Neural crest cell (in vitro differentiated cells): ENCODE measurements around the gene TMBIM1. TPM values are rescaled to one million over a fixed set of nuclear protein-coding genes. Genes with fewer than 3 reads are reported as not detected.

ENCODE experiments used
- DNase-seq: peaks from one replicate; pipeline ENCODE4 v3.0.0; 2021; ENCODE audit warnings: low read depth, mixed read lengths, low spot score
- H3K27ac Mint-ChIP-seq: one replicate; pipeline ENCODE4 v1.8.0; 2021; ENCODE audit warnings: mild to moderate bottlenecking, mixed read lengths; ENCODE audit not compliant: unreplicated experiment
- H3K27me3 Mint-ChIP-seq: 2 replicates; pipeline ENCODE4 v1.8.0; 2021; ENCODE audit warnings: low read depth, mild to moderate bottlenecking, mixed read lengths
- H3K36me3 Mint-ChIP-seq: 2 replicates; pipeline ENCODE4 v1.8.0; 2021; ENCODE audit warnings: low read depth, mild to moderate bottlenecking, mixed read lengths
- H3K4me1 Mint-ChIP-seq: 2 replicates; pipeline ENCODE4 v1.8.0; 2021; ENCODE audit warnings: mixed read lengths
- H3K4me3 Mint-ChIP-seq: one replicate; pipeline ENCODE4 v1.8.0; 2021; ENCODE audit warnings: mild to moderate bottlenecking, mixed read lengths
- H3K9me3 Mint-ChIP-seq: 2 replicates; pipeline ENCODE4 v1.8.0; 2021; ENCODE audit warnings: mixed read lengths
- long read RNA-seq: library from polyadenylated mRNA; unstranded; transcript quantifications from one replicate; pipeline ENCODE4 v2.0.0, GENCODE V29; 2020
- total RNA-seq: library from RNA; stranded (reverse); gene quantifications from 2 replicates; pipeline ENCODE4 v1.2.1, GENCODE V29; 2021
- TF ChIP-seq, protein P1 (sequence below): fragments of 200-600 bp; sonication (generic); conservative IDR thresholded peaks from 2 replicates; pipeline ENCODE4 v1.5.0; 2021; ENCODE audit warnings: antibody characterized with exemption, mild to moderate bottlenecking

TMBIM1 gene, protein sequence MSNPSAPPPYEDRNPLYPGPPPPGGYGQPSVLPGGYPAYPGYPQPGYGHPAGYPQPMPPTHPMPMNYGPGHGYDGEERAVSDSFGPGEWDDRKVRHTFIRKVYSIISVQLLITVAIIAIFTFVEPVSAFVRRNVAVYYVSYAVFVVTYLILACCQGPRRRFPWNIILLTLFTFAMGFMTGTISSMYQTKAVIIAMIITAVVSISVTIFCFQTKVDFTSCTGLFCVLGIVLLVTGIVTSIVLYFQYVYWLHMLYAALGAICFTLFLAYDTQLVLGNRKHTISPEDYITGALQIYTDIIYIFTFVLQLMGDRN
- 8.0 and 8.5 TPM in 2 replicates for total RNA-seq
- long read RNA-seq, partial matches to known transcripts: 1 of 4 reads
- long read RNA-seq, other reads (novel, unspliced or antisense): 2 of 4 reads

DNA sequence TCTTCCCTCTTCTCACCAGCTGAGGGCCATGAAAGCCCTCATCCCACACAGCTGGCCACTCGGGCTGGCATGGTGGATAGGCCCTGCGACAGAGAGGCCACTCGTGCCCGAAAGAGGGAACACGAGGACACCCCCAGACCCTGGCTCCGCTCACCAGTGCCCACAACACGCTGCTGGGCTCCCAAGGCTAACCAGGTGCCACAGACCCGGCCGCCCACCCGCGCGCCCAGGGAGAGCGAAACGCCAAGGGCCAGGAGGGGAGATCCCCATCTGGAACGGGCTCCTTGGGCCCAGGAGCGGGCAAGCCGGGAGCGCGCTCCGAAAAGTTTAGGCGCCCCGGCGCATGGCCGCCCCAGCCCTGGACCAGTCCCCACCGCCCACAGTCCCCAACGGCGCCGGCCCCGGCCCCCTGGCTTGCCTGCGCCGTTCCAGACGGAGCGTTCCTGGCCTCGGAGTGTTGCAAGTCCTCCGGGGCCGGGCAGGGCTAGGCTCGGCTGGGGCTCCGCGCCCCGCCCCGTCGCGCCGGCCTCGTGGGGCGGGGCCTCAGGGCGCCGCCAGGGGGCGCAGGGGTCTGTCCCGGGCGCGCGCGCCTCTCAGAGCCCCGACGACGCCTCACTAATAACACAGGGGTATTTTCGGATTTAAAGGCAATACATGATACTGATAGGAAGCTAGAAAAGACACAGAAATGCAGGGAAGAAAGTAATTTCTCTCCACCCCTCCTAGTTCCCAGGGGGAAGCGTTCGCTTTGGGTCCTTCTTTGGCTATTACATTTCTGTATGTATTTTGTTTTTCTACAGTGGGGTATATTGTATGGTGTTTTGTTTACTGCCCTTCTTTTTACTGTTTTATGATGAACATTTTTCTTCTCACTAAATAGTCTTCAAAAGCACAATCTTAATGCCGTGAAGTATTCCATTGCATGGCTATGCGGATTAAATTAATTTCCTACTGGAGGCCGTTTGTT, at the start of gene TMBIM1:
Gene TMBIM1 (minus strand): TSS at position 456 of the 967 bp plus-strand sequence. CDS start 10,362 bp downstream, outside the sequence.
- Mint-ChIP-seq H3K27me3 (no peaks in the 10 kb centered on the region), H3K27ac (no peak within 1 kb of the TSS), H3K36me3 (no peaks in the 10 kb centered on the region), H3K4me3 (peak within 1 kb of the TSS; percentile 70), H3K9me3 (no peaks in the 10 kb centered on the region), H3K4me1 (peaks cover 21% of the 10 kb centered on the region)
- peak; percentile 71 for DNase-seq
- TF ChIP-seq, protein P1, sequence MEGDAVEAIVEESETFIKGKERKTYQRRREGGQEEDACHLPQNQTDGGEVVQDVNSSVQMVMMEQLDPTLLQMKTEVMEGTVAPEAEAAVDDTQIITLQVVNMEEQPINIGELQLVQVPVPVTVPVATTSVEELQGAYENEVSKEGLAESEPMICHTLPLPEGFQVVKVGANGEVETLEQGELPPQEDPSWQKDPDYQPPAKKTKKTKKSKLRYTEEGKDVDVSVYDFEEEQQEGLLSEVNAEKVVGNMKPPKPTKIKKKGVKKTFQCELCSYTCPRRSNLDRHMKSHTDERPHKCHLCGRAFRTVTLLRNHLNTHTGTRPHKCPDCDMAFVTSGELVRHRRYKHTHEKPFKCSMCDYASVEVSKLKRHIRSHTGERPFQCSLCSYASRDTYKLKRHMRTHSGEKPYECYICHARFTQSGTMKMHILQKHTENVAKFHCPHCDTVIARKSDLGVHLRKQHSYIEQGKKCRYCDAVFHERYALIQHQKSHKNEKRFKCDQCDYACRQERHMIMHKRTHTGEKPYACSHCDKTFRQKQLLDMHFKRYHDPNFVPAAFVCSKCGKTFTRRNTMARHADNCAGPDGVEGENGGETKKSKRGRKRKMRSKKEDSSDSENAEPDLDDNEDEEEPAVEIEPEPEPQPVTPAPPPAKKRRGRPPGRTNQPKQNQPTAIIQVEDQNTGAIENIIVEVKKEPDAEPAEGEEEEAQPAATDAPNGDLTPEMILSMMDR: peak; percentile 90

DNA sequence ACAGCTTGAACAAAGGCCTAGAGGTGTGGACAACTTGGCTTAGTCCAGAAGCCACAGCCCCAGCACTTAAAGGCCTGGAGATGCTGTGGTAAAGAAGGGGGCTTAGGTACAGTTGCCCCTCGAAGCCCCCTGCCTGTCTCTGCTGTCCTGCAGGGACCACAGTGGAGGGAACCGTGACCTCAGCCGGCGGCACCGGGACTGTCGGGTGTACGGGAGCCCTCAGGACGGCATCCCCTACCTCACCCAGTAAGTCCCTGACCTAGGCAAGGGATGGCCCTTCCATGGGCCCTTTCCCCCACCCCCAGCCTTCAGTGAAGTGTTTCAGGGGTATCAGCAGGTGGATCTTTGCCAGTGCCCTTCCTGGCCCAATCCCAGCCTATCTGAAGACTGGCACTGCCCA, 49.1 kb upstream of the TMBIM1 start:
- DNase-seq: no peak
- Mint-ChIP-seq H3K27ac (no peak overlapping the region), H3K4me1 (peaks cover 7% of the 10 kb centered on the region), H3K27me3 (no peaks in the 10 kb centered on the region), H3K36me3 (no peaks in the 10 kb centered on the region), H3K4me3 (no peak overlapping the region), H3K9me3 (no peaks in the 10 kb centered on the region)
- TF ChIP-seq, protein P1: no peak

DNA sequence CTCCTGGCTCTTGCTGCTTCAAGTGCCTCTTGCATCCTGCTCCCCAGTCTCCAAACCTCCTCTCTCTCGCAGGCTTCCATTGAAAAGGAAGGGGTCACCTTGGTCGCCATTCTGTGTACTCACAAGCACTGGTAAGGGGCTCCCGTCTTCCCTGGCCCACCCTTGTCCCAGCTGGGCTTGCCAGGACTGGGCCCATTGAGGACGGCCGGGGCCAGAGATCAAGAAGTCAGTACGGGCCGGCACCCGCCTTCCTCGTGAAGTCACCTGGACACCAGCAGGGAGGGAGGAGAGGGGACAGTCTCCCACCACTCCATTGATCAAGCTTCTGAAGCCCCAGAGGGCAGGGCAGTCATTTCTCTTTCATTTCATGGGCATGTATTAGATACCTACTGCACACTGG, 48.4 kb upstream of the TMBIM1 start:
- Mint-ChIP-seq H3K36me3 (no peaks in the 10 kb centered on the region), H3K4me3 (no peak overlapping the region), H3K27me3 (no peaks in the 10 kb centered on the region), H3K4me1 (peaks cover 2% of the 10 kb centered on the region), H3K9me3 (no peaks in the 10 kb centered on the region), H3K27ac (no peak overlapping the region)
- DNase-seq: no peak
- TF ChIP-seq, protein P1: no peak

DNA sequence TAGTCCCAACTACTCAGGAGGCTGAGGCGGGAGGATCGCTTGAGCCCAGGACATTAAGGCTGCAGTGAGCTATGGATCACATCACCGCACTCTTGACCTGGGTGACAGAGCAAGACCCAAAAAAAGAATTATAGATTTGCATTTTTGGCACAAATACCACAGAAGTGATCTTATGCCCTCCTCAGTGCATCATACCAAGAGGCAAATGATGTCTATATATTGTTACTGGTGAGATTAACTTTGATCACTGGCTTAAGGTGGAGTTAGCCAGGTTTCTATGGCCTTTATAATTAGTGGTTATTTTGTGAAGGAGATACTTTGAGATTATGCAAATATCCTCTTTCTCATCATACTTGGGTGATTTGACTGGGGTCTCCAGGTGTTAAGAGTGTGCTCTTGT, 42.2 kb upstream of the TMBIM1 start:
- TF ChIP-seq, protein P1: no peak
- Mint-ChIP-seq H3K9me3 (no peaks in the 10 kb centered on the region), H3K4me1 (peaks cover 5% of the 10 kb centered on the region), H3K36me3 (no peaks in the 10 kb centered on the region), H3K27me3 (peaks cover 2% of the 10 kb centered on the region), H3K4me3 (no peak overlapping the region), H3K27ac (no peak overlapping the region)
- no peak for DNase-seq

DNA sequence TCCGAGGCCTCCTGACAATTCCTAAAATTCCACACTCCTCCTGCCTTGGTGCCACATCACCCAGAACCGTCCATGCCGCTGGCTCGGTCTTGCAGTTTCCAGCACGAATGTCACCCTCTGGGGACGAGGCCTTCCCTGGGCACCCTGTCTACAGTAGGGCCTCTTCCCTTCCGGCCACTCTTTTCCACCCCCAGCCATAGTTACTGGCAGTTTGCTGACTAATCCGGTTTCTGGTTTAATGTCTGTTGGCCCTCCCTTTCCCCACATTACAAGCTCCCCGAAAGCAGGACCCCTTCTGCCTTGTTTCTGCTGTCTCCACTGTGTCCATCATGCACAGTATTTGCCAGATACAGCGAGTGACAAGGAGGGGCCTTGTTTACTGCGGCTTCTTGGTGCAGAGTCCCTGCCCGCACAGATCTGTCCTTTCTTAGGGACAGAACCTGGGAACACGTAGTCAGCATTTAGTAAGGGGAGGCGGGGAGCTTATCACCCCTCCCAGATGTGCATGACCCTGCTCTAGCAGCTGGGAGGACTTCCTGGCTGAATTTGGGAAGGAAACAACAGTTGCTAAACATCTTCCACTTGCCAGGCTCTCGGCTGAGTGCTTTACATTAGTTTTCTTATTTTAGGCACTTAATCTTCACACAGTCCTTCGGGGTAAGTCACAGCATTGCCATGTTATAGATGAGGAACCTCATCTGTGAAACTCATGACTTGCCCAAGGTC, 40.8 kb upstream of the TMBIM1 start:
- Mint-ChIP-seq H3K9me3 (no peaks in the 10 kb centered on the region), H3K27ac (peak overlapping the region; percentile 62), H3K27me3 (peaks cover 10% of the 10 kb centered on the region), H3K4me3 (no peak overlapping the region), H3K36me3 (no peaks in the 10 kb centered on the region), H3K4me1 (peaks cover 6% of the 10 kb centered on the region)
- DNase-seq: no peak
- TF ChIP-seq, protein P1: no peak
